ENCODE data around the gene TBC1D4. TPM values are rescaled to one million over a fixed set of nuclear protein-coding genes. Genes with fewer than 3 reads are reported as not detected.

TBC1D4 gene
- total RNA-seq, 2 experiments from 2014 or later = 13.9 to 23.6 TPM

DNA sequence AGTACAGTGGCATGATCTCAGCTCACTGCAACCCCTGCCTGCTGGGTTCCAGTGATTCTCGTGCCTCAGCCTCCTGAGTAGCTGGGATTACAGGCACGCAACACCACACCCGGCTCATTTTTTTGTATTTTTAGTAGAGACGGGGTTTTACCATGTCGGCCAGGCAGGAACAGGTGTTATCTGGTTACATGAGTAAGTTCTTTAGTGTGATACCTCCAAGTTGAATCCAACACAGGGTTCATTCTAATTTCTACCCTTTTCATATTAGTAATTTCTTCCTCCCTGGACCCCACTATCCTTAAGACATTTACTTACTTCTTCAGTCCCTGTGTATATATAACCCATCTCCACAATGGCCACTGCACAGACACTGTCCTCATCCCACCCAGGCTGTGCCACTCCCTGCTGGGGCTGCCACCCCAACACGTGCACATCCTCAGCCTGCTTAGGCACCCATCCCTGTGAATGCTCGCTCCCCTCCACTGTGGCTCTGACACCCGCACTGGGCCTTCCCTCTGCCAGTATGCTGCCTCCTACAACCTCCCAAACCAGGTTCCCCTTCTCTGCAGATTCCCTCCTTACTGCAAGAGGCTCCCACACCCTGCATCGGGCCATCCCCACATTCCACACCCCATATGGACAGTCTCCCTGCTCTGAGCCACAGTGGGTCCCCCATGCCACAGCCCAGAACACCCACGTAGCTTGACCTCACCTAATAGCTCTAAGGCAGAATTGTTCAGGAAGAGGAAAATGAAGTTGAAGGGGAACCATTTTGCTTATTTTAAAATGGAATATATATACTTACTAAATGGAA lies 147.1 kb downstream of the TBC1D4 start:
- Mint-ChIP-seq H3K9me3 (ENCODE audit: low read depth) (no peaks in the 10 kb centered on the region), H3K27ac (no peak overlapping the region), H3K36me3 (peaks cover 3% of the 10 kb centered on the region), H3K4me3 (no peak overlapping the region), H3K4me1 (no peaks in the 10 kb centered on the region), H3K27me3 (no peaks in the 10 kb centered on the region)
- CTCF ChIA-PET = interaction anchor here (1.3 kb wide), 1 partner anchor 31 kb away, joined by 3 read pairs; no protein-coding TSS in a partner anchor
- DNase-seq (no peak), ATAC-seq (no peak)

DNA sequence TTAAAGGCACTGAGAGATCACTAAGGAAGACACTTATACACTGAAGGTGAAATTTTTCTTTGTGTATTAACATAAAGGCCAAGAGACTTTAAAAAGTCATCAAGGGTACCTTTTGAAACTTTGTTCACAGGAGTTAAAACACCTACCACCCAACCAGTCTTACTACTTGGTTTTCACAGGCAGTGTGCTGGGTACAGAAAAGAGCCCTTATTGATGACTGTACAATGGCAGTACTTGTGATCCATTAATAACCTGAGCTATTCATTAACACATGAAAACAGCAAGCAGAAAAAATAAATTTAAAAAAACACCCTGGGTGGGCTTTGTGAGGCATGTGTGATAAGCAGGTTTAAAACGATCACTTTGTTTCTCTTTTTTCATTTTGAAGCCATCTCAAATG lies 148.9 kb downstream of the TBC1D4 start:
- CTCF ChIA-PET = no interaction called here
- Mint-ChIP-seq H3K4me1 (no peaks in the 10 kb centered on the region), H3K27me3 (peaks cover 2% of the 10 kb centered on the region), H3K9me3 (ENCODE audit: low read depth) (no peaks in the 10 kb centered on the region), H3K27ac (no peak overlapping the region), H3K4me3 (no peak overlapping the region), H3K36me3 (peaks cover 1% of the 10 kb centered on the region)
- ATAC-seq = no peak
- no peak for DNase-seq

DNA sequence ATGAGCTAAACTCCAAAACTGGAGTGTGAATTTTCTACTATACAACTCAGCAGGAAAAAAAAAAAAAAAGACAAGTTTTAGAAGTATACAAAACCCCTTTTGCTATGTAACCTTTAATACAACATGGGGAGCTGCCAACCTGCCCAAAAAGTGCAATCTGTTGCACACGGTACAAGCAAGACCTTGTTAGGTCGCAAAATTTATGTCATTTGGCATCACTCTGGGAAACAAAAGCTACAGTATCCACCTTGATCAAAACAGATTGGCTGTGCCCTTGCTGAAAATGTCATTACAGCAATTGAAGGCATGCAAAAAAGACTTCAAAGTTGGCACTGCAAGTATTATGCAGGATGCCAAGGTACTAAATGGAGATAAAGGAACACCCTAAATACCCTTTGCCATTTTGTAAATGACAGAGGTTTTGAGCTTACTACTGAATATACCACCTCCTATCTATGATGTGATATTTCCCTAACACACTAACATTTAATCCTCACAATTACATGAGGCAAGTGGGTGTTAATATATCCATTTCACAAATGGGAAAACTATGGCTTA lies 150.1 kb downstream of the TBC1D4 start:
- DNase-seq = no peak
- Mint-ChIP-seq H3K36me3 (peaks cover 1% of the 10 kb centered on the region), H3K9me3 (ENCODE audit: low read depth) (no peaks in the 10 kb centered on the region), H3K27ac (no peak overlapping the region), H3K27me3 (peaks cover 2% of the 10 kb centered on the region), H3K4me1 (peaks cover 3% of the 10 kb centered on the region), H3K4me3 (no peak overlapping the region)
- no peak for ATAC-seq
- CTCF ChIA-PET = interaction anchor here (0.9 to 1.7 kb wide), 3 partner anchors 16 to 40 kb away, joined by 3 to 7 read pairs (median 5); no protein-coding TSS in a partner anchor

DNA sequence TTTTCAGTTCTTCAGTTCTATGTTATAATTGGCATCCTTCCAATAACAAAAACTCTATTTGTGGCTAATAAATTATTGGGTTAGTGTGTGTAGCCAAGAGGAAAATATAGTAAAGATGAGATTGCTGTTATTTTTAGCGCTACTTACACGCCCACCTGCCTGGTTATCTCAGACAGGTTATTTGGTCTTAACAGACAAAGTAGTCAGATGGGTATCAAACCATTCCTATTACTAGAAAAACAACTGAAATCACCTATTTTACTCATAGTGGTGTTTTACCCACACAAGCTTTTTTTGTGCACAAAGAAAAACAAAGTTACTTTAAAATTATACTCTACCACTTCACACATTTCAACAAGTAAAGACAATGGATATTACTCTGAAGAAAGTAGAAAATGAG lies 151.2 kb downstream of the TBC1D4 start:
- H3K27me3 Mint-ChIP-seq = peaks cover 2% of the 10 kb centered on the region
- ATAC-seq = no peak
- no peak overlapping the region for H3K27ac Mint-ChIP-seq
- no peak overlapping the region for H3K4me3 Mint-ChIP-seq
- no peak for DNase-seq
- peaks cover 10% of the 10 kb centered on the region for H3K4me1 Mint-ChIP-seq
- H3K9me3 Mint-ChIP-seq (ENCODE audit: low read depth) = no peaks in the 10 kb centered on the region
- H3K36me3 Mint-ChIP-seq = peaks cover 1% of the 10 kb centered on the region
- CTCF ChIA-PET = interaction anchor here (1.4 to 1.7 kb wide), 2 partner anchors 27 to 41 kb away, joined by 5 to 7 read pairs; no protein-coding TSS in a partner anchor

DNA sequence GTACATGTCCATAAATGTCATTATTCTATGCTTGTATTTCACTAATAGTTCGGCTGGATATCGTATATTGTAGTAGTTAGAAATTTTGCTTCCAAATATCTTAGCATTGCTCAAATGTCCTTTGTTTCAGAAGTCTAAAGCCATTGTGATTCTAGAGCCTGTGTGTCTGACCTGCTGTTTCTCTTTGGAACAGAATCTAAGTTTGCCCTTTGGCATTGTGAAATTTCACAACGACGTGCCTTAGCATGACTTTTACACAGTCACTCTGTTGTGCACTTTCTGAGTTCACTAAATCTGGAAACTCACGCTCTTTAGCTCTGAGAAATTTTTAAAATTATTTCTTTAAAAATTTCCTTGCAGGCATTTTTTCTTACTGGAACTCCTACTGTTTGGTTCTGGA lies 152.2 kb downstream of the TBC1D4 start:
- H3K27me3 Mint-ChIP-seq = peaks cover 2% of the 10 kb centered on the region
- no peak for DNase-seq
- peaks cover 14% of the 10 kb centered on the region for H3K4me1 Mint-ChIP-seq
- CTCF ChIA-PET = no interaction called here
- no peak overlapping the region for H3K27ac Mint-ChIP-seq
- no peak for ATAC-seq
- H3K9me3 Mint-ChIP-seq (ENCODE audit: low read depth) = no peaks in the 10 kb centered on the region
- no peak overlapping the region for H3K4me3 Mint-ChIP-seq
- no peaks in the 10 kb centered on the region for H3K36me3 Mint-ChIP-seq

DNA sequence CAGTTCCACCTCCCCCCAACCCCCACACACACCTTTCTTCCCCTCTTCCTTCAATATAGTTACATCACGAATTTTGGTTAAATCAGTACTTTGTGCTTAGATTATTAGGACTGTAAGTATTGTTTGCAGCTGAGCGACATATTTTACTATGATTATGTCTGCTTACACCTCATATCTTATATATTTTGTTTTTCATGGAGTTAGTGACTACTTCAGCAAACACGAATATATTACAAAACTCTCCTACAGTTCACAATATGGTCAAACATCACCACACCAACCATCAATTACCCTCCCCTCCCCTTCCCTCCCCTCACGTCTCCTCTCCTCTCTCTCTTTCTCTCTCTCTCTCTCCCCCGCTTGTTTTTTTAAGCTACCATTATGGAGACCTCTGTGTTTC lies 152.9 kb downstream of the TBC1D4 start:
- CTCF ChIA-PET = no interaction called here
- DNase-seq (no peak), ATAC-seq (no peak)
- Mint-ChIP-seq H3K27ac (no peak overlapping the region), H3K4me1 (peaks cover 19% of the 10 kb centered on the region), H3K9me3 (ENCODE audit: low read depth) (no peaks in the 10 kb centered on the region), H3K4me3 (no peak overlapping the region), H3K27me3 (peaks cover 2% of the 10 kb centered on the region), H3K36me3 (no peaks in the 10 kb centered on the region)

DNA sequence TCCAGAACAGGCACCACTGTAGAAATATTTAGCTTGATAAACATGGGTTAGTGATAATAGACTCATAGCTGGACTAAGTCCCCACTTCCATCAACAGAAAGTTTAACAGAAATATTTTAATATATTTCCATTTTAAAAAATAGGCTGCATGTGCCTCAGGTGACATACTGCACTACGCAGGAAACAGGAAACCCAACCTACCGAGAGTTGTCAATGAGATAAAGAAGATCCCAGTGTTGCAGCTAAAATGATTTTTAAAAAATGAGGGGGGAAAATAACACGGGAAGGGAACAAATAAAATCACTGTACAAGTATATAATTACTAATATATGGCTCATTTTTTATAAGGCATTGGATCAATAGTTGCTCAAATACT lies 154.8 kb downstream of the TBC1D4 start:
- Mint-ChIP-seq H3K4me3 (peak overlapping the region; percentile 79), H3K27ac (peak overlapping the region; percentile 87), H3K36me3 (peaks cover 2% of the 10 kb centered on the region), H3K27me3 (peaks cover 2% of the 10 kb centered on the region), H3K4me1 (peaks cover 27% of the 10 kb centered on the region), H3K9me3 (ENCODE audit: low read depth) (no peaks in the 10 kb centered on the region)
- DNase-seq = no peak
- ATAC-seq = no peak
- CTCF ChIA-PET = interaction anchor here (1.1 to 3.1 kb wide), 7 partner anchors 9 to 40 kb away, joined by 3 to 22 read pairs (median 5); no protein-coding TSS in a partner anchor

DNA sequence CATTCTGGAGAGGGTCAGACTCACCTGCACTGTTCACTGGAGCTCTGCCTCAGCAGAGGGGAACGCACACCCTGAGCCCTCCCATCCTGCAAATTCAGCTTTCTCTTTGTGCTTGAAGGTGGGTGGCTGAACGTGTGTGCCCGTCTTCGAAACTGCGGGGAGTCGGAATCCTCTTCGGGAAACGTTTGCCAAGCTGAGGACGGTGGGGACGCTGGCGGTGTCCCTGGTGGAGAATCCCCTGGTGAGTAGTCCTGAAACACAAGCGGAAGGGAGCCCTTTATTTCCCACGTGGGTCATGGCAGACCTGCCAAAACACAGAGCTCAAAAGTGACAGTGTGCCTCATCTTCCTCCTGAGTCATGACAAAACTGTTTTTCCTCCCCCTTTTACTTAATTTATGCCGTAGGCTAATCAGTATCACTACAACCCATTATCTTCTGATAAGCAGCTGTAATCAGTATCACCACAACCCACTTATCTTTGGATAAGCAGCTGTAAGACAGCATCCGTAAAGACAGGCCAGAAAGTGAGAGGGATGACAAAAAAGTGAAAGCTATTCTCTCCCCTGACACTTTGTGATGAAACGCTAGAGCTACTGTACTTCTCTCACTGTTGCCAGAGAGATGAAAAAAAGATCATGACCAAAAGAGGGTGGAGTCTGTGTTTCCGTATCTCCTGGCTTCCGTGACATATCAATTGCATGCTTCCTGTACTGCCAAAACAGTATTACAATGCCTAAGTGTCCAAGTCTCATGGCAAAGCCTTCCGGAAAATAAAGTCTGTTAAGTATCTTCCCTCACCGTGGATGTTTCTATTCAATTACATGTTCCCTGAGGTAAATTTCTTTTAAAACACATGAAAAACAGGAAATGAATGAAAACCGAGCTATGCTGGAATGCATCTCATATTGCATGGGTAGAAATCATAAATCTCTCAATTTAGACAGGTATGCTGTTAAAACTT lies 155.5 kb downstream of the TBC1D4 start:
- peaks cover 5% of the 10 kb centered on the region for H3K36me3 Mint-ChIP-seq
- no peaks in the 10 kb centered on the region for H3K9me3 Mint-ChIP-seq (ENCODE audit: low read depth)
- peak overlapping the region; percentile 87 for H3K27ac Mint-ChIP-seq
- peaks cover 2% of the 10 kb centered on the region for H3K27me3 Mint-ChIP-seq
- CTCF ChIA-PET = interaction anchor here (1.1 to 3.1 kb wide), 8 partner anchors 10 to 40 kb away, joined by 3 to 22 read pairs (median 5); no protein-coding TSS in a partner anchor
- ATAC-seq = peak; percentile 89
- H3K4me3 Mint-ChIP-seq = peak overlapping the region; percentile 79
- peaks cover 34% of the 10 kb centered on the region for H3K4me1 Mint-ChIP-seq
- peak; percentile 63 for DNase-seq

DNA sequence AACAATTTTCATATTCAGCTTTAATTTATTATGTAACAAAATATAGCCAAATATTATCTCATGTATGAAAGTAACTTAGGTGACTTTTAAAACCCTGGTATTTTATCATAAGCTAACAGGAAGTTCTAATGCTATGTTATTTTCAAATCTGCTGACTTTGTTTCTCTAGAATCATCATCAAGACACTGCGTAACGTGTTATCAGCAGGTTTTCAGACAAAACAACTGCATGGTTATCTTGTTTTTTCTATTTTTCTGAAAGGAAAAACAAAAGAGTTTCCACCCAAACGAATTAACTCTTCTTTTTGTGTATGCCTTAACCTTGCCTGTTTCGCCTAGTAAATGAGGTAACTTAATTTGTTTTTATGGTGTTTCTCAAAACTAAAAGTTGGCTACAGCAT lies 156.3 kb downstream of the TBC1D4 start:
- no peak for DNase-seq
- no peak for ATAC-seq
- CTCF ChIA-PET = interaction anchor here (1.2 to 3.1 kb wide), 5 partner anchors 9 to 41 kb away, joined by 3 to 22 read pairs (median 11); no protein-coding TSS in a partner anchor
- peaks cover 8% of the 10 kb centered on the region for H3K36me3 Mint-ChIP-seq
- H3K27me3 Mint-ChIP-seq = peaks cover 2% of the 10 kb centered on the region
- H3K4me3 Mint-ChIP-seq = peak overlapping the region; percentile 79
- H3K27ac Mint-ChIP-seq = peak overlapping the region; percentile 87
- no peaks in the 10 kb centered on the region for H3K9me3 Mint-ChIP-seq (ENCODE audit: low read depth)
- H3K4me1 Mint-ChIP-seq = peaks cover 37% of the 10 kb centered on the region

DNA sequence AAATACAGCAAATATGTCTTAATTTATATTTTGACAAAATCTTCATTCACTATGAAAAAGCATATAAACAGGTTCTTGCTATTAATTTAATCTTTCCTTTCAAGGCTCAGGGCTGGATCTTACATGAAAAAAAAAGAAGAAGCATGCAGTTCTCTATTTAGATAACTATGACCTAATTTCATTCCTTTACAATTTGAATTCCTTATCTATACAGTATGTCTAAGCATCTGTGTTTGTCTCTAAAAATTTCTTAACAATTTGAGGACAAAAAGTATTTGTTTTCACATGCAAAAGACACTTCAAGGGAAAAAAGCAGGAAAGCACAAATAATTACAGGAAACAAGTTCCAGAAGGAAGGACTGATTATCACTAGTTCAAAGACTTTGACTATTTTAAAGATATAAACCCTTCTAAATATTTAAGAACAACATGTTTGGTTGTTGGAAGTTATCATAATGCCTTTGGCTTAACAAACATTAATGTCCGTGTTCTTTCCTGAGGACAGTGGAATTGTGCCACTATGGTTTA lies 157.5 kb downstream of the TBC1D4 start:
- Mint-ChIP-seq H3K4me1 (peaks cover 43% of the 10 kb centered on the region), H3K4me3 (peak overlapping the region; percentile 79), H3K9me3 (ENCODE audit: low read depth) (no peaks in the 10 kb centered on the region), H3K36me3 (peaks cover 9% of the 10 kb centered on the region), H3K27me3 (peaks cover under 1% of the 10 kb centered on the region), H3K27ac (peak overlapping the region; percentile 58)
- CTCF ChIA-PET = no interaction called here
- DNase-seq (no peak), ATAC-seq (no peak)

DNA sequence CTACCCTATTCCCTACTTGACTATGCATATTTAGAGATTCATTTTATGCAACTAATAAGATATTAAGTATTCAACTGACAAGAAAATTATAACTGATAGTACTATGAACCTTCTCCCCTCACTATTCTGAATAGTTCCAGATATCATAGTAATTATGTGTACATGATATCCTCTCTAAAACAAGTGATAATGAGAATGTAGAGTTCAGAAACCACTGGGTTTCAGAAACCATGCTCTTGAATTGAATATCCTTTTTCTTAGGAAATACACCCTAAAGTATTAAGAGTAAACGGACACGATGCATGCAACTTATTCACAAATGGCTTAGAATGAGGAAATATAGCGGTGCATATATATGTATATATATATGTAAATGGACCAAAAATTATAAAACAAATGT lies 160.9 kb downstream of the TBC1D4 start:
- Mint-ChIP-seq H3K27ac (peak overlapping the region; percentile 72), H3K27me3 (no peaks in the 10 kb centered on the region), H3K36me3 (peaks cover 9% of the 10 kb centered on the region), H3K4me1 (peaks cover 59% of the 10 kb centered on the region), H3K9me3 (ENCODE audit: low read depth) (no peaks in the 10 kb centered on the region), H3K4me3 (peak overlapping the region; percentile 14)
- no peak for DNase-seq
- peak; percentile 6 for ATAC-seq
- CTCF ChIA-PET = no interaction called here

DNA sequence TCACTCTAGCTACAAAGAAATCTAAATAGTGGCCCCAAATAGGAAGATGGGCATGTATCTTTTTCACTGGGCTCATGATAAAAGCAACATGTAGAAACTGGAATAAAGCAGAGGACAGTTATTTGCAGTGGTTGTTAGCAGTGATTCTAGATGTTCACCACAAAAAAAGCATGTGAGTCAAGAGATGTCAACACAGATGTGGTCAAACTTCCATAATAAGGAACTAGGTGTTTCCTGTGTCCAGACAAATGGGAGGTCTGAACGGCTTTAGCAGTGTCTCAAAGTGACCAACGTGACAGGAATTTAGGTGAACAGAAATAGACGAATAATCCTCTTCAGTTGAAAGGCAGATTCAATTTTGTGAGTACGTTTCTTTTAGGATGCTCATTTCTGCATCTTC lies 162.7 kb downstream of the TBC1D4 start:
- no peaks in the 10 kb centered on the region for H3K27me3 Mint-ChIP-seq
- H3K4me3 Mint-ChIP-seq = no peak overlapping the region
- H3K36me3 Mint-ChIP-seq = peaks cover 9% of the 10 kb centered on the region
- CTCF ChIA-PET = no interaction called here
- ATAC-seq (no peak), DNase-seq (no peak)
- H3K27ac Mint-ChIP-seq = peak overlapping the region; percentile 41
- H3K9me3 Mint-ChIP-seq (ENCODE audit: low read depth) = no peaks in the 10 kb centered on the region
- H3K4me1 Mint-ChIP-seq = peaks cover 55% of the 10 kb centered on the region

All from activated CD8-positive, alpha-beta memory T cell treated with anti-CD3 and anti-CD28 coated beads, Interleukin-2, amount 10 ng/mL, durations not matched to agents 7 days and 5 days (primary cell).